Stimulated activated CD8-positive, alpha-beta memory T cell treated with anti-CD3 and anti-CD28 coated beads, Interleukin-15, amount 100 ng/mL, for 4 hours (primary cell): ENCODE data around the gene SUMO3.

Experiments
- DNase-seq, 2 donors: peaks; one replicate each; pipeline ENCODE4 v3.0.0-alpha.2; 2020; ENCODE audit warnings: low read depth in 2 of 2

Gene SUMO3

DNA sequence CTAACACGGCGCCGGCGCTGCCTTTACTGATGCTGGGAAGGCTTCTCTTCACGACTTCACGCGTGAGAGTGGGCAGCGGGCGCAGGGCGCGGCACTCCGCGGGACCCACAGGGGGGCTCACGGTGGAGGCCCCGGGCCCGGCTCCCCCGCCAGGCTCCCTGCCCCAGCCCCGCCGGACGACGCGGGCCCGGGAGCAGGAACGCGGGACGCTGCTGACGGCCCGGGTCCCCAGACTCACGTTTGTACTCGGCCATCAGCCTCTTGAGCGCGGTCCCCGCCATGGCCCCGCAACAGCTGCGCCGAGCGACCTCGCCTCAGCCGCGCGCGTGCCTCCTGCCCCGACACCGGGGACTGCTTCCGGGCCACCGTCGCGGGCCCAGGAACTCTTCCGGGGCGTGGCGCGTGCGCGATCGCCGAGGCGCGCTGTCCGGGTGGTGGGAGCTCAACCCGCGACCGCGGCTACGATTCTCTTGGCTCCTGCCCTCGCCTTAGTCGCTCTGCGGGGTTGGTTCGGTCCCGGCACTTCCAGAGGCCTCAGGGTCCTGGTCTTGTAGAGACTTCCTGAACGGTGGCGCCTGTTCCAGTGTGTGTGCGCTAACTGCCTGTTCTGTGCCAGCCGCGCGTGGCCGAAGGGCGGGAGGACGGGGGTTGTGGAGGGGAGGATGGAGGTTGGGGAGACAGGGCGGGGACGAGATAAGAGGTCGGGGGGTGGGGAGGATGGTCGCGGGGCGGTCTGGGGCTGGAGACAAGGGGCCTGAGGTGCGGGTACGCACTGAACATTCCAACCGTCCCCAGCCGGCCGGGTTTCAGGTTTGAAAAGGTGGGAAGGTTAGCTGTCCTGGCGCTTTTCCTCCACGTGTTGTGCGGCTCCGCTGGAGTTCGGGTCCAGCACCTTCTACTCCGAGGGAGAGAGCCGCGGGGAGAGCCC is 16.1 kb downstream of the SUMO3 start, which contains the start of gene UBE2G2:
TSS of gene UBE2G2 (minus strand) at position 353 of the 928 bp plus-strand sequence. CDS start at position 281, 72 bp downstream.
- DNase-seq, result peak; percentile 55 to 77

- no peak for DNase-seq
These were observed 16.8 kb downstream of the SUMO3 start for GRCh38 chr21:44800971-44801467.

DNA sequence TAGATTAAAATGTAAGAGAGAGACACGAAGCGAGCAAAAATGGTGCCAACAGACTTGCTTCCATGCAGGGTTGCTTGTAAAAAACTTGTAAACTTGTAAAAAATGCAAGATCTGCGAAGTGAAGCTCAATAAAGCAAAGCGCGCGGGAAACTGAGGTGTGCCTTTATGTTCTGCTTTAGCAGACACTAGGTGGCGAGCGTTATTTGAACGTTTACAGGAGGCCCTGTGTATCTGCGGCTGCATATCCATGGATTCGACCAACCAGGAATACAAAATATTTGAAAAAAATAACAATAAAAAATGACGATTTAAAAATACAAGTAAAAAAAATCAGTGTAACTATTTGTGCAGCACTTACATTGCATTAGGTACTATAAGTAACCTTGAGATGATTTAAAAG is 17.8 kb downstream of the SUMO3 start:
- DNase-seq, result no peak

GRCh38 chr21:44799646-44800045 is 18.2 kb downstream of the SUMO3 start:
- no peak for DNase-seq

- no peak for DNase-seq
These were observed 20.1 kb downstream of the SUMO3 start for GRCh38 chr21:44797775-44798174.

DNA sequence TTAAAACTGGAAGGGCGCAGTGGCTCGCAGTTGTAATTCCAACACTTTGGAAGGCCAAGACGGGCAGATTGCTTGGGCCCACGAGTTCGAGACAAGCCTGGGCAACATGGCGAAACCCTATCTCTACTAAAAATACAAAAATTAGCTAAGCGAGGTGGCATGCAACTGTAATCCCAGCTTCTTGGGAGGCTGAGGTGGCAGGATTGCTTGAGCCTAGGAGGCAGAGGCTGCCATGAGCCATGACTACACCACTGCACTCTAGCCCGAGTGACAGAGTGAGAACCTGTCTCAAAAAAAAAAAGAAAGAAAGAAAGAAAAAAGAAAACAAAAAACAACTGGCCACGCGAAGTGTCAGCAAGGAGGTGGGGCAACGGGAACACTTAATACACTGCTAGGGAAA is 22.5 kb downstream of the SUMO3 start:
- no peak for DNase-seq

- DNase-seq, result no peak
These were observed 24.1 kb downstream of the SUMO3 start for GRCh38 chr21:44793592-44794374.

DNA sequence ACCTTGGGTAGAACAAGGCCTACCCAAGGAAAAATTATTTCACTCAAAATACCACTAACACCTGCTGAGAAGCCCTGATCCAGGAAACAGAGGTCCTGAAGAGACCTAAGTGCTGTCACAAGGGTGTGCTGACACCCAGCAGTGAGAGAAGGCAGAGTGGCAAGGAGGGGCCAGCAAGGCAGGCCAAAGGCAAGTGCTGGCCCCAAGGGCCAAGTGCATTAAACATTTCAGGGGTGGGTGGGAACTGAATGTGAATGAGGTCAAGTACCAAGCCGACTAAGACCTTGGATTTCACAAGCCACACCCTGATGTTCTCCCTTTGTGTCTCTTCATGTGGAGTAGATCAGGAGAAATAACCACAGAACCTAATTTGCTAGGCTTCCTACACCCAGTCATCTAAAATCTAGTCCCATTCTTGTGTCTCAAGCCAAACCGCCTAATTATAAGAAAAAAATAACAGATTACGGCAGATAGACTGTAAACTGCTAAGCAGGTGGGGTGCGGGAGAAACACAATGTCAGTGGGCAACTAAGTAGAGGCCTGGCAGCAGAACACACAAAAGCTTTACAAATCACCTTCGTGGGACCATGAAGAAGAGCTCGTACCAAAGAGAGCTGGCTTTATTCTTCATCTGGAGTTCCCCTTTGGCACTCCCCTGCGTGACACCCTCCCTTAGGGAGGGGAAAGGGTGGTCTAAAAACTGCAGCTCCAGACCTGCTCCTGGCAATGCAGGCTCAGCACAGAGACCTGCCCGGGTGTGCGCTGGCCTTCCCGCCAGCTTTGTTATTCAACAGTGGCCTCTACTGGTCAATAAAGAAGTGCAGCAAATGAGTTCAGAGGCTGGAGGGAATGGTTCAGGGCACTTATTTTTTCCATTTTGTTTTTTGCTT is 24.9 kb downstream of the SUMO3 start:
- no peak for DNase-seq

DNA sequence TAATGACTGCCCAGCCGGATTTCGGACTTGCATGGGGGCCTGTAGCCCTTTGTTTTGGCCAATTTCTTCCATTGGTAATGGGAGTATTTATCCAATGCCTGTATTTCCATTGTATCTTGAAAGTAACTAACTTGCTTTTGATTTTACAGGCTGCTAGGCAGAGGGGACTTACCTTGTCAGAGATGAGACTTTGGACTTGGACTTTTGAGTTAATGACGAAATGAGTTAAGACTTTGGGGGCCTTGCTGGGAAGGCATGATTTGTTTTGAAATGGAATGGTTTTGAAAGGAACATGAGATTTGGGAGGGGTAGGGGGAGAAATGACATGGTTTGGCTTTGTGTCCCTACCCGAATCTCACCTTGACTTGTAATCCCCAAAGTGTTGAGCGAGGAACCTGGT is 25.9 kb downstream of the SUMO3 start:
- no peak for DNase-seq

GRCh38 chr21:44791246-44791645 is 26.6 kb downstream of the SUMO3 start:
- no peak for DNase-seq

DNA sequence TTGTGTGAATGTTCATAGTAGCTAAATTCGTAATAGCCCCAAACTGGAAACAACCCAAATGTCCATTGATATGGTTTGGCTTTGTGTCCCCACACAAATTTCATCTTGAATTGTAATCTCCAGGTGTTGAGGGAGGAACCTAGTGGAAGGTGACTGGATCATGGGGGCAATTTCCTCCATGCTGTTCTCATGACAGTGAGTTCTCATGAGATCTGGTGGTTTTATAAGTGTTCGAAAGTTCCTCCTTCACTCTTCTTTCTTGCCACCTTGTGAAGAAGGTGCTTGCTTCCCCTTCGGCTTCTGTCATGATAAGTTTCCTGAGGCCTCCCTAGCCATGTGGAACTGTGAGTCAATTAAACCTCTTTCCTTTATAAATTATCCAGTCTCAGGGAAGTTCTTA is 27.5 kb downstream of the SUMO3 start:
- no peak for DNase-seq

- DNase-seq, result no peak
These were observed 28.0 kb downstream of the SUMO3 start for GRCh38 chr21:44789880-44790279.

DNA sequence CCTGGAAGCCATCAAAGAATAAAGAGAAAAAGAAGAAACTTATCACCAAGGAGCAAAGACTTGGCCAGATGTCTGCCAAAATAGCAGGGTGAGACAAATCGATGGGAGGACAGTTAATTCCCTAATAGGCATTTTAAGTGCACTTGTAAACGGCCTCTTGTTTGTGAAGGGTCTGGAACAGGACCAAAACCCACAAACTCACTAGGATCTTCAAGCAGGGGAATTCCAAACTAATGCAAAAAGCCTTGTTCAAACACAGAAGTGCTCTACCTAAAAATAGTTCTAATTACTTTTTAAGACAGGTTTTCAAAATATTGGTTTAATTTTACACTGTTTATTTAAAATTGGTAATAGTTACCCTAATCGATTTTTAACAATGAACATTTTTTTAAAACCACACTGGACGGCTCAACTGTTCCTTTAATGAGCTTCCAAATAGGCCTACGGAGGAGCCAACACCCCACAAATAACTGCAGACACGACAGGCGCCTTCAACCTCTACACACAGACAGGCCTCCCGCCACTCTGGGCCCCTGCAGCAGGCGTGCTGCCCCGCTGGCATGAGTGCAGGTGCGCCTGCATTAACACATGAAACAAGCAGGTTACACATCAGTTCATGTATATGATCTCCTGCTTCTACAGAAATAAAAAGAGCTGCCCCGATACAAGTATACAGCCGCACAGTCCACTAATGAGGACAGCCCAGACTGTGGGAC is 32.1 kb downstream of the SUMO3 start:
- no peak for DNase-seq

- DNase-seq, result no peak
These were observed 33.1 kb downstream of the SUMO3 start for GRCh38 chr21:44784810-44785209.

DNA sequence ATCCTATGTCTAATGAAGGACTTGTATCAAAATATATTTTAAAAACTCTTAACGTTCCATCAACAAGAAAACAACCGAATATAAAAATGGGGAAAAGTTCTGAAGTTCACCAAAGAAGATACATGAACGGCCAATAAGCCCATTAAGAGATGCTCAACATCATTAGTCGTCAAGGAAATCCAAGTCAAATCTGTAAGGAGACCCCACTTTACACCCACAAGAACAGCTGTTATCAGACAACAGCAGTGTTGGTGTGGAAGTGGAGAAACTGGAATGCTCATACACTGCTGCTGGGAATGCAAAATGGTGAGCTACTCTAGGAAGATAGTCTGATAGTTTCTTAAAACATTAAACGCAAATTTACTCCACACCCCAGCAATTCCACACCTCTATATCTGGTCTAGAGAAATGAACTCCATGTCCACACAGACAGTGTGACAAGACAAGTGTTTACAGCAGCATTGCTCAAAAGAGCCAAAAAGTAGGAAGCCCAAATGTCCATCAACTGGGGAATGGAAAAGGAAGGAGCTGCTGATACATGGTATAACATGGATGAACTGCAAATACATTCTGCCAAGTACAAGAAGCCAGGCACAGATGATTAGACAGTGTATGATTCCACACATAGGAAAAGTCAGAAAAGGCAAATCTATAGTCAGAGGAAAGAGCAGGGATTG is 34.7 kb downstream of the SUMO3 start:
- no peak for DNase-seq

- DNase-seq, result no peak
These were observed 36.9 kb downstream of the SUMO3 start for GRCh38 chr21:44780767-44781459.

DNA sequence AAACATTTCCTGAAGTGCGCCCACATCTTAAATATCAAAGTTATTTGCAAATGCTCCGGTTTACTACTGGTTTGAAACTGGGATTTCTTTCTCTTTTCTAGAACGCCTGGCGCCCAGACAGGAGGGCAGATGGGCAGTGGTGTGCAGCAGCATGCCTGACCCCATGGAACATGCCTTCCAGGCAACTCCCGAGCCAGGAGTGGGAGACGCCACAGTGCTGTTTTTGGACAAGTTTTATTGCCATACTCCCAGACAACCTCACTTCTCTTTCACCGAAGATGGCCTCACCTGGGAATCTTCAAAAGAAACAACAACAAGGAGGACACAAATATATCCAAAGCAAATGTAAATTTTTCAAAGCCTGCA is 37.7 kb downstream of the SUMO3 start:
- DNase-seq, result no peak

- DNase-seq, result no peak
These were observed 38.3 kb downstream of the SUMO3 start for GRCh38 chr21:44779417-44780136.

- no peak for DNase-seq
These were observed 38.9 kb downstream of the SUMO3 start for GRCh38 chr21:44778983-44779382.
